Kidney tubule cell (primary cell): ENCODE data around the gene SPCS3.
A peak's percentile ranks its signal among the peaks of the same experiment; 100 is the strongest.

ENCODE experiments used
- DNase-seq: peaks from one replicate; pipeline ENCODE4 v3.0.0-alpha.2; 2018; ENCODE audit warnings: low spot score

Gene SPCS3

GRCh38 chr4:176350671-176351070 lies 30.9 kb downstream of the SPCS3 start:
- no peak for DNase-seq

- no peak for DNase-seq
These were observed 35.1 kb downstream of the SPCS3 start for GRCh38 chr4:176354884-176355283.

GRCh38 chr4:176357359-176358082 lies 37.8 kb downstream of the SPCS3 start:
- no peak for DNase-seq

GRCh38 chr4:176358083-176358469 lies 38.3 kb downstream of the SPCS3 start:
- DNase-seq: no peak

GRCh38 chr4:176359590-176359989 lies 39.8 kb downstream of the SPCS3 start:
- DNase-seq: no peak

GRCh38 chr4:176360446-176360845 lies 40.7 kb downstream of the SPCS3 start:
- no peak for DNase-seq

- no peak for DNase-seq
These were observed 43.3 kb downstream of the SPCS3 start for GRCh38 chr4:176363072-176363471.

GRCh38 chr4:176367771-176368465 lies 48.2 kb downstream of the SPCS3 start:
- DNase-seq: no peak

GRCh38 chr4:176376032-176376614 lies 56.4 kb downstream of the SPCS3 start:
- DNase-seq: peak; percentile 42

- DNase-seq: peak; percentile 59
These were observed 58.0 kb downstream of the SPCS3 start for GRCh38 chr4:176377780-176378179.

GRCh38 chr4:176380352-176381157 lies 60.8 kb downstream of the SPCS3 start:
- peak; percentile 11 for DNase-seq
